ENCODE data around the gene SPATA13.

The SPATA13 gene

GRCh38 chr13:24250376-24251057, 90.0 kb downstream of the SPATA13 start (continued):
- no peak for TF ChIP-seq ZNF169 (tag by site-specific recombination; IDR thresholded peaks at IDR 0.05)
- TF ChIP-seq ZNF514 (tag by site-specific recombination; IDR thresholded peaks at IDR 0.05): no peak
- no peak for TF ChIP-seq IKZF3 (tag by site-specific recombination; IDR thresholded peaks at IDR 0.05)
- no peak for TF ChIP-seq MZF1 (tag by site-specific recombination; IDR thresholded peaks at IDR 0.05; ENCODE audit: borderline replicate concordance)
- TF ChIP-seq KLF8 (tag by site-specific recombination; IDR thresholded peaks at IDR 0.05): no peak
- no peak for TF ChIP-seq ZNF701 (tag by site-specific recombination; IDR thresholded peaks at IDR 0.05)
- TF ChIP-seq OSR2 (tag by site-specific recombination; IDR thresholded peaks at IDR 0.05): no peak
- TF ChIP-seq ZEB2 (tag by site-specific recombination; IDR thresholded peaks at IDR 0.05): no peak
- TF ChIP-seq ZNF530 (tag by site-specific recombination; IDR thresholded peaks at IDR 0.05; ENCODE audit: low read depth): no peak
- TF ChIP-seq YY1 (tag by site-specific recombination; IDR thresholded peaks at IDR 0.05): no peak
- TF ChIP-seq ZNF426 (tag by site-specific recombination; IDR thresholded peaks at IDR 0.05): no peak
- TF ChIP-seq GLIS1 (tag by site-specific recombination; IDR thresholded peaks at IDR 0.05): no peak
- no peak for TF ChIP-seq KLF7 (tag by site-specific recombination; IDR thresholded peaks at IDR 0.05; ENCODE audit: borderline replicate concordance)
- TF ChIP-seq ZNF610 (tag by site-specific recombination; IDR thresholded peaks at IDR 0.05; ENCODE audit: borderline replicate concordance): no peak

GRCh38 chr13:24251525-24251924, 91.0 kb downstream of the SPATA13 start:
- no peak overlapping the region for H3K27ac ChIP-seq (ENCODE audit: extremely low read depth, low read depth, low read length)

GRCh38 chr13:24252136-24252535, 91.6 kb downstream of the SPATA13 start:
- ChIA-PET POLR2A (no interaction called here), CTCF (no interaction called here)
- Histone ChIP-seq H3K4me1 (ENCODE audit: control insufficient read depth, insufficient read depth, low read length) (no peaks in the 10 kb centered on the region), H3K9me3 (ENCODE audit: control insufficient read depth, insufficient read depth, low read depth, low read length) (no peaks in the 10 kb centered on the region), H3K36me3 (ENCODE audit: control insufficient read depth in 2 of 2, insufficient read depth in 1 of 2, low read length in 2 of 2) (peaks cover 0 to 18% of the 10 kb centered on the region in 2 experiments; a peak in 1 of 3 replicates), H3K27ac (ENCODE audit: extremely low read depth, low read depth, low read length) (no peak overlapping the region), H3K4me3 (ENCODE audit: low read depth, low read length) (no peak overlapping the region)
- TF ChIP-seq ZFP69B (tag by site-specific recombination; IDR thresholded peaks at IDR 0.05) (0 out of 2 replicates have a peak, but pooled peaks have one; percentile 16), ZNF623 (tag by site-specific recombination; IDR thresholded peaks at IDR 0.05) (no peak)

More at GRCh38 chr13:24251525-24251924, 91.0 kb downstream of the SPATA13 start:
- no peak overlapping the region for H3K4me3 ChIP-seq (ENCODE audit: low read depth, low read length)
- no peaks in the 10 kb centered on the region for H3K9me3 ChIP-seq (ENCODE audit: control insufficient read depth, insufficient read depth, low read depth, low read length)
- peaks cover 0 to 18% of the 10 kb centered on the region in 2 experiments; a peak in 1 of 3 replicates for H3K36me3 ChIP-seq (ENCODE audit: control insufficient read depth in 2 of 2, insufficient read depth in 1 of 2, low read length in 2 of 2)
- CTCF ChIA-PET: no interaction called here
- POLR2A ChIA-PET: no interaction called here
- H3K4me1 ChIP-seq (ENCODE audit: control insufficient read depth, insufficient read depth, low read length): no peaks in the 10 kb centered on the region
- TF ChIP-seq ZNF366 (tag by site-specific recombination; conservative IDR thresholded peaks at IDR 0.05) (no peak), SALL2 (tag by site-specific recombination; IDR thresholded peaks at IDR 0.05; ENCODE audit: borderline replicate concordance) (no peak)

- TF ChIP-seq EGR2 (tag by site-specific recombination; IDR thresholded peaks at IDR 0.05; ENCODE audit: low read depth) (0 out of 2 replicates have a peak, but pooled peaks have one; percentile 8), ZNF747 (tag by site-specific recombination; IDR thresholded peaks at IDR 0.05) (no peak)
- no peaks in the 10 kb centered on the region for H3K9me3 ChIP-seq (ENCODE audit: control insufficient read depth, insufficient read depth, low read depth, low read length)
- no peak overlapping the region for H3K4me3 ChIP-seq (ENCODE audit: low read depth, low read length)
- CTCF ChIA-PET: no interaction called here
- no peaks in the 10 kb centered on the region for H3K4me1 ChIP-seq (ENCODE audit: control insufficient read depth, insufficient read depth, low read length)
- H3K27ac ChIP-seq (ENCODE audit: extremely low read depth, low read depth, low read length): no peak overlapping the region
- POLR2A ChIA-PET: no interaction called here
- peaks cover 0 to 18% of the 10 kb centered on the region in 2 experiments; a peak in 1 of 3 replicates for H3K36me3 ChIP-seq (ENCODE audit: control insufficient read depth in 2 of 2, insufficient read depth in 1 of 2, low read length in 2 of 2)
Measured at GRCh38 chr13:24253520-24254145, 93.1 kb downstream of the SPATA13 start.

Data from HEK293 (cell line).